GM18505 (cell line): ENCODE data around the gene LARGE2.
"Not testable (repeated sequence)": the region's sequence is repeated elsewhere in the genome, so short reads cannot be mapped to it uniquely, and the experiment has no call there.

Experiments
- ATAC-seq: cut with Tn5 transposase; IDR thresholded peaks from one replicate; pipeline ENCODE4 v1.9.1; 2021; ENCODE audit not compliant: unreplicated experiment
- POLR2A ChIP-seq: IDR thresholded peaks from 4 replicates; pipeline ENCODE4 v1.6.1; 2011; ENCODE audit warnings: borderline replicate concordance; ENCODE audit not compliant: insufficient read depth, insufficient read length; ENCODE audit errors: extremely low read depth

Gene LARGE2

GRCh38 chr11:45901626-45902025 lies 20.8 kb upstream of the LARGE2 start:
- ATAC-seq: no peak
- TF ChIP-seq POLR2A: no peak

GRCh38 chr11:45902452-45903380 lies 19.7 kb upstream of the LARGE2 start:
- no peak for ATAC-seq
- TF ChIP-seq POLR2A: no peak

GRCh38 chr11:45904309-45904915 lies 18.0 kb upstream of the LARGE2 start:
- ATAC-seq: no peak
- no peak for TF ChIP-seq POLR2A

GRCh38 chr11:45905095-45905494 lies 17.4 kb upstream of the LARGE2 start:
- no peak for TF ChIP-seq POLR2A

GRCh38 chr11:45905576-45905975 lies 16.9 kb upstream of the LARGE2 start:
- not testable (repeated sequence) for ATAC-seq

More at GRCh38 chr11:45905095-45905494, 17.4 kb upstream of the LARGE2 start:
- no peak for ATAC-seq

- no peak for TF ChIP-seq POLR2A
- no peak for ATAC-seq
These were observed 16.3 kb upstream of the LARGE2 start for GRCh38 chr11:45906096-45906682.

GRCh38 chr11:45906965-45907611 lies 15.4 kb upstream of the LARGE2 start, which contains the start of gene FREY1:
FREY1 (minus strand) TSS chr11:45907271; CDS start chr11:45907245, 26 bp downstream.
- ATAC-seq: no peak
- no peak for TF ChIP-seq POLR2A

GRCh38 chr11:45907911-45908370 lies 14.5 kb upstream of the LARGE2 start:
- no peak for TF ChIP-seq POLR2A
- no peak for ATAC-seq

GRCh38 chr11:45909594-45910475 lies 12.6 kb upstream of the LARGE2 start:
- TF ChIP-seq POLR2A: no peak
- no peak for ATAC-seq

- TF ChIP-seq POLR2A: no peak
- ATAC-seq: no peak
These were observed 11.8 kb upstream of the LARGE2 start for GRCh38 chr11:45910623-45911022.

GRCh38 chr11:45913514-45913913 lies 8.9 kb upstream of the LARGE2 start:
- no peak for ATAC-seq
- no peak for TF ChIP-seq POLR2A

- TF ChIP-seq POLR2A: no peak
- no peak for ATAC-seq
These were observed 8.4 kb upstream of the LARGE2 start for GRCh38 chr11:45913942-45914635.
